ENCODE measurements around the gene CASKIN1. TPM values are rescaled to one million over a fixed set of nuclear protein-coding genes. Genes with fewer than 3 reads are reported as not detected.

CASKIN1 gene
- total and polyA plus RNA-seq, 2 donors from 2014 or later: 0.30 to 0.66 TPM

DNA sequence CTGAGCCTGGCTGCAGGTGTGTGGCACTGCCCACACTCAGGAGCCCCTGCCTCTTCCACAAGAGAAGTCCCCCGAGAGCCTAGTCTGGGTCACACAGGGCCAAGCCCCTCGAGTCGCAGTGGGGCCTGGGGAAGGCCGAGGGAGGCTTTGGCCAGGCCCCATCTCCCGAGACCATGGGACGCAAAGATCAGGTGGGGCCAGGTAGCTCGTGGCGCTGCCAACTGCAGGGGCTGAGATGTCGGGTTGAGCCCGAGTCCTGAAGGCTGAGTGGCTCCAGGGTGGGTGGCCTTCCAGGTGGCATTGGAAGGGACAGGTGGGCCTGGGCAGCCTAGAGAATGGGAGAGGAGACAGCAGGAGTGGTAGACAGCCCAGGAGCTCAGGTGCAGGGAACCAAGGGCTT is 34.5 kb downstream of the CASKIN1 start:
- Histone ChIP-seq H3K4me1 (ENCODE audit: control insufficient read depth in 2 of 3, insufficient read depth in 2 of 3, low read depth in 1 of 3, low read length in 3 of 3) (peaks cover 0 to 16% (median 0%) of the 10 kb centered on the region in 3 donors), H3K27me3 (ENCODE audit: control insufficient read depth, insufficient read depth, low read length) (no peaks in the 10 kb centered on the region), H3K4me3 (ENCODE audit: low read length in 3 of 3) (no peak overlapping the region), H3K9me3 (ENCODE audit: control insufficient read depth in 2 of 3, insufficient read depth in 1 of 3, low read length in 3 of 3) (no peaks in the 10 kb centered on the region), H3K36me3 (ENCODE audit: control insufficient read depth in 2 of 3, insufficient read depth in 3 of 3, low read length in 3 of 3) (peaks cover 0 to 3% (median 0%) of the 10 kb centered on the region in 3 donors), H3K9ac (ENCODE audit: low read length in 3 of 3) (no peak overlapping the region), H3K27ac (ENCODE audit: low read depth in 2 of 2, low read length in 2 of 2) (no peak overlapping the region)
- DNase-seq (no peak), FAIRE-seq (no peak)
- intact Hi-C loops (cut with DNase I): no loop called here
- TF ChIP-seq, protein P1, sequence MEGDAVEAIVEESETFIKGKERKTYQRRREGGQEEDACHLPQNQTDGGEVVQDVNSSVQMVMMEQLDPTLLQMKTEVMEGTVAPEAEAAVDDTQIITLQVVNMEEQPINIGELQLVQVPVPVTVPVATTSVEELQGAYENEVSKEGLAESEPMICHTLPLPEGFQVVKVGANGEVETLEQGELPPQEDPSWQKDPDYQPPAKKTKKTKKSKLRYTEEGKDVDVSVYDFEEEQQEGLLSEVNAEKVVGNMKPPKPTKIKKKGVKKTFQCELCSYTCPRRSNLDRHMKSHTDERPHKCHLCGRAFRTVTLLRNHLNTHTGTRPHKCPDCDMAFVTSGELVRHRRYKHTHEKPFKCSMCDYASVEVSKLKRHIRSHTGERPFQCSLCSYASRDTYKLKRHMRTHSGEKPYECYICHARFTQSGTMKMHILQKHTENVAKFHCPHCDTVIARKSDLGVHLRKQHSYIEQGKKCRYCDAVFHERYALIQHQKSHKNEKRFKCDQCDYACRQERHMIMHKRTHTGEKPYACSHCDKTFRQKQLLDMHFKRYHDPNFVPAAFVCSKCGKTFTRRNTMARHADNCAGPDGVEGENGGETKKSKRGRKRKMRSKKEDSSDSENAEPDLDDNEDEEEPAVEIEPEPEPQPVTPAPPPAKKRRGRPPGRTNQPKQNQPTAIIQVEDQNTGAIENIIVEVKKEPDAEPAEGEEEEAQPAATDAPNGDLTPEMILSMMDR (IDR thresholded peaks at IDR 0.05; ENCODE audit: borderline replicate concordance, extremely low read depth, insufficient read depth): no peak

DNA sequence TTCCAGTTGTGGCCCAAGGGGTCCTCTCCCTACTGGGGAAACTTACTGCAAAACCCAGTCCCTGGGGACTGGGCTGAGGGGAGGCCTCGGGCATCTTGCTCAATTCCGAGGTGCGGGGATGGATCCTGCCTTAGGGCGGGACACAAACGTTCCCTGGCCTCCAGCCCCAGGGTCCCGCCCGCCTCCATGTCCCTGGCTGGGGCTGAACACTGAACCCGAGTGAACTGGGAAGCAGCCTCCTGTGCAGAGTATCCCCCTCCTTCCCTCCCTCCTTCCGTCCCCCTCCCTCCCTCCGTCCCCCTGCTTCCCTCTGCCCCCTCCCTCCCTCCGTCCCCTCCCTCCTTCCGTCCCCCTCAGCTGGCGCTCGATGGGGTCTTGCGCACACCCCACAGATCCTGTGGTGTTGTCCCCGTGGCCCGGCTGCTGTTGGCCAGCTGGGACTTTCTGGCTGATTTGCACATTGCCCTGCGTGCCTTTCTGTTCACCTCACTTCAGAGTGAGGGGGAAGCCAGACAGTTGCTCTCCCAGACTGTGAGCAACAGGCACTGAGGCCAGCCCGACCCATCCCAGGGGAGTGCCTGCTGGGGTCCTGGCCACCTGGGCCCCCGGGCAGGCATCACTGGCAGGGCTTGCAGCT is 35.4 kb downstream of the CASKIN1 start:
- H3K4me3 ChIP-seq (ENCODE audit: low read length in 3 of 3): no peak overlapping the region
- DNase-seq: no peak
- intact Hi-C loops (cut with DNase I): no loop called here

DNA sequence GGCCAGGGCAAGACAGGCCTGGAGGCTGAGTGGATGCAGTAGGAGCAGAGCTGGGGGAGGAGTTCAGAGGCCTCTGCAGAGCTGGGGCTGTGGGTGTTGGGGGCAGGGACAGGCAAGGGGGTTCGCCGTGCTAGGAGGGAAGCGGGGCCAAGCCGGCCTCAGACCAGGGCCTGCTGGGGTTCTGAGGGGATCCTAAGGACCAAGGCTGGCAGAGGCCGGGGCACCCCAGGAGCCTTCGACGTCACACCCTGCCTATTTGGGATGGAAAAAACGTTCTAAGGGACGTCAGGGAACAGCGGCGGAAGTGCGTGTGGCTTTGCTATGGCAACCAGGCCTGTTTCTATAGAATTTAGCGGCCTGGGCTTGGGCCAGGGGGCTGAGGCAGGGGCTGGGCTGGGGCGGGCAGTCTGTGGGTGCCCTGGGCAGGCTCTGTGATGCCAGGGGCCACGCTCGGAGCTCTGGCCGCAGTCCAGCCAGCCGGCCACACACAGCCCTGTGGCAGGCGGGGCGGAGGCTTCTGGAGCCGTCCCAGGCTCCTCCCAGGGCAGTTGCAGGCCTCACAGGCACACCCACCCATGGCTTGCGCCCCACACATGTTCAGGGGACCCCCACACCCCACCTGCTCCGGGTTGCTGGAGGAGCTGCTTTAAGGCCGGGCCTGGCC is 37.1 kb downstream of the CASKIN1 start:
- TF ChIP-seq, protein P1 (IDR thresholded peaks at IDR 0.05; ENCODE audit: borderline replicate concordance, extremely low read depth, insufficient read depth): no peak
- DNase-seq (no peak), FAIRE-seq (no peak)
- Histone ChIP-seq H3K9ac (ENCODE audit: low read length in 3 of 3) (no peak overlapping the region), H3K9me3 (ENCODE audit: control insufficient read depth in 2 of 3, insufficient read depth in 1 of 3, low read length in 3 of 3) (no peaks in the 10 kb centered on the region), H3K27ac (ENCODE audit: low read depth in 2 of 2, low read length in 2 of 2) (no peak overlapping the region), H3K27me3 (ENCODE audit: control insufficient read depth, insufficient read depth, low read length) (no peaks in the 10 kb centered on the region), H3K4me1 (ENCODE audit: control insufficient read depth in 2 of 3, insufficient read depth in 2 of 3, low read depth in 1 of 3, low read length in 3 of 3) (peaks cover 0 to 29% (median 0%) of the 10 kb centered on the region in 3 donors), H3K36me3 (ENCODE audit: control insufficient read depth in 2 of 3, insufficient read depth in 3 of 3, low read length in 3 of 3) (no peaks in the 10 kb centered on the region), H3K4me3 (ENCODE audit: low read length in 3 of 3) (no peak overlapping the region)
- intact Hi-C loops (cut with DNase I): no loop called here

More for the DNA sequence above, 35.4 kb downstream of the CASKIN1 start:
- no peaks in the 10 kb centered on the region for H3K27me3 ChIP-seq (ENCODE audit: control insufficient read depth, insufficient read depth, low read length)
- no peak for FAIRE-seq
- H3K9ac ChIP-seq (ENCODE audit: low read length in 3 of 3): no peak overlapping the region
- H3K4me1 ChIP-seq (ENCODE audit: control insufficient read depth in 2 of 3, insufficient read depth in 2 of 3, low read depth in 1 of 3, low read length in 3 of 3): peaks cover 0 to 24% (median 0%) of the 10 kb centered on the region in 3 donors
- peaks cover 0 to 3% (median 0%) of the 10 kb centered on the region in 3 donors for H3K36me3 ChIP-seq (ENCODE audit: control insufficient read depth in 2 of 3, insufficient read depth in 3 of 3, low read length in 3 of 3)
- TF ChIP-seq, protein P1 (IDR thresholded peaks at IDR 0.05; ENCODE audit: borderline replicate concordance, extremely low read depth, insufficient read depth): no peak
- H3K27ac ChIP-seq (ENCODE audit: low read depth in 2 of 2, low read length in 2 of 2): no peak overlapping the region
- H3K9me3 ChIP-seq (ENCODE audit: control insufficient read depth in 2 of 3, insufficient read depth in 1 of 3, low read length in 3 of 3): no peaks in the 10 kb centered on the region

Measured in kidney (tissue), 14 donors.